Measurements from ENCODE around the gene PRM1.

GRCh38 chr16:11310997-11311561, 29.9 kb upstream of the PRM1 start:
- TF ChIP-seq PBX3 (IDR thresholded peaks at IDR 0.05) = no peak
- TF ChIP-seq RAD21 (conservative IDR thresholded peaks at IDR 0.05 in 1 of 2, IDR thresholded peaks at IDR 0.05 in 1 of 2) = no peak
- no peak for TF ChIP-seq ELK1 (IDR thresholded peaks at IDR 0.05; ENCODE audit: low read depth, low read length)
